ENCODE results near the gene PDX1.

DNA sequence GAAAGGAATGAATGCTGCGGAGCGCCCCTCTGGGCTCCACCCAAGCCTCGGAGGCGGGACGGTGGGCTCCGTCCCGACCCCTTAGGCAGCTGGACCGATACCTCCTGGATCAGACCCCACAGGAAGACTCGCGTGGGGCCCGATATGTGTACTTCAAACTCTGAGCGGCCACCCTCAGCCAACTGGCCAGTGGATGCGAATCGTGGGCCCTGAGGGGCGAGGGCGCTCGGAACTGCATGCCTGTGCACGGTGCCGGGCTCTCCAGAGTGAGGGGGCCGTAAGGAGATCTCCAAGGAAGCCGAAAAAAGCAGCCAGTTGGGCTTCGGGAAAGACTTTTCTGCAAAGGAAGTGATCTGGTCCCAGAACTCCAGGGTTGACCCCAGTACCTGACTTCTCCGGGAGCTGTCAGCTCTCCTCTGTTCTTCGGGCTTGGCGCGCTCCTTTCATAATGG lies 8.6 kb downstream of the PDX1 start:
- TF ChIP-seq, protein P1, sequence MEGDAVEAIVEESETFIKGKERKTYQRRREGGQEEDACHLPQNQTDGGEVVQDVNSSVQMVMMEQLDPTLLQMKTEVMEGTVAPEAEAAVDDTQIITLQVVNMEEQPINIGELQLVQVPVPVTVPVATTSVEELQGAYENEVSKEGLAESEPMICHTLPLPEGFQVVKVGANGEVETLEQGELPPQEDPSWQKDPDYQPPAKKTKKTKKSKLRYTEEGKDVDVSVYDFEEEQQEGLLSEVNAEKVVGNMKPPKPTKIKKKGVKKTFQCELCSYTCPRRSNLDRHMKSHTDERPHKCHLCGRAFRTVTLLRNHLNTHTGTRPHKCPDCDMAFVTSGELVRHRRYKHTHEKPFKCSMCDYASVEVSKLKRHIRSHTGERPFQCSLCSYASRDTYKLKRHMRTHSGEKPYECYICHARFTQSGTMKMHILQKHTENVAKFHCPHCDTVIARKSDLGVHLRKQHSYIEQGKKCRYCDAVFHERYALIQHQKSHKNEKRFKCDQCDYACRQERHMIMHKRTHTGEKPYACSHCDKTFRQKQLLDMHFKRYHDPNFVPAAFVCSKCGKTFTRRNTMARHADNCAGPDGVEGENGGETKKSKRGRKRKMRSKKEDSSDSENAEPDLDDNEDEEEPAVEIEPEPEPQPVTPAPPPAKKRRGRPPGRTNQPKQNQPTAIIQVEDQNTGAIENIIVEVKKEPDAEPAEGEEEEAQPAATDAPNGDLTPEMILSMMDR (IDR thresholded peaks at IDR 0.05) = no peak
- TF ChIP-seq POLR2A (IDR thresholded peaks at IDR 0.05) = no peak
- TF ChIP-seq POLR2AphosphoS5 (IDR thresholded peaks at IDR 0.05) = no peak
- no peak for TF ChIP-seq EP300 (IDR thresholded peaks at IDR 0.05)
